Astrocyte of the spinal cord (primary cell): ENCODE measurements around the gene CUTA.
"Not testable (repeated sequence)": the region's sequence is repeated elsewhere in the genome, so short reads cannot be mapped to it uniquely, and the experiment has no call there.

Experiments
- DNase-seq: peaks from one replicate; pipeline ENCODE4 v3.0.0; 2011; ENCODE audit warnings: low read depth, low spot score
- H3K4me3 ChIP-seq: 2 replicates; pipeline ENCODE4 v1.5.1; 2011; ENCODE audit warnings: low read depth, mild to moderate bottlenecking, low read length, moderate library complexity
- in situ Hi-C: cut with HindIII; loops from 2 replicates; pipeline ENCODE4 v1.10.0; 2017; ENCODE audit warnings: low sequenced_read_pairs
- TF ChIP-seq, protein P1 (sequence below): IDR thresholded peaks from 2 replicates; pipeline ENCODE4 v1.5.1; 2012; ENCODE audit warnings: low read depth, mild to moderate bottlenecking, low read length, inconsistent platforms

The CUTA gene

GRCh38 chr6:33377171-33377570, 40.7 kb downstream of the CUTA start:
- H3K4me3 ChIP-seq: no peak overlapping the region
- in situ Hi-C loops: no loop called here
- no peak for DNase-seq
- TF ChIP-seq, protein P1, sequence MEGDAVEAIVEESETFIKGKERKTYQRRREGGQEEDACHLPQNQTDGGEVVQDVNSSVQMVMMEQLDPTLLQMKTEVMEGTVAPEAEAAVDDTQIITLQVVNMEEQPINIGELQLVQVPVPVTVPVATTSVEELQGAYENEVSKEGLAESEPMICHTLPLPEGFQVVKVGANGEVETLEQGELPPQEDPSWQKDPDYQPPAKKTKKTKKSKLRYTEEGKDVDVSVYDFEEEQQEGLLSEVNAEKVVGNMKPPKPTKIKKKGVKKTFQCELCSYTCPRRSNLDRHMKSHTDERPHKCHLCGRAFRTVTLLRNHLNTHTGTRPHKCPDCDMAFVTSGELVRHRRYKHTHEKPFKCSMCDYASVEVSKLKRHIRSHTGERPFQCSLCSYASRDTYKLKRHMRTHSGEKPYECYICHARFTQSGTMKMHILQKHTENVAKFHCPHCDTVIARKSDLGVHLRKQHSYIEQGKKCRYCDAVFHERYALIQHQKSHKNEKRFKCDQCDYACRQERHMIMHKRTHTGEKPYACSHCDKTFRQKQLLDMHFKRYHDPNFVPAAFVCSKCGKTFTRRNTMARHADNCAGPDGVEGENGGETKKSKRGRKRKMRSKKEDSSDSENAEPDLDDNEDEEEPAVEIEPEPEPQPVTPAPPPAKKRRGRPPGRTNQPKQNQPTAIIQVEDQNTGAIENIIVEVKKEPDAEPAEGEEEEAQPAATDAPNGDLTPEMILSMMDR: no peak

DNA sequence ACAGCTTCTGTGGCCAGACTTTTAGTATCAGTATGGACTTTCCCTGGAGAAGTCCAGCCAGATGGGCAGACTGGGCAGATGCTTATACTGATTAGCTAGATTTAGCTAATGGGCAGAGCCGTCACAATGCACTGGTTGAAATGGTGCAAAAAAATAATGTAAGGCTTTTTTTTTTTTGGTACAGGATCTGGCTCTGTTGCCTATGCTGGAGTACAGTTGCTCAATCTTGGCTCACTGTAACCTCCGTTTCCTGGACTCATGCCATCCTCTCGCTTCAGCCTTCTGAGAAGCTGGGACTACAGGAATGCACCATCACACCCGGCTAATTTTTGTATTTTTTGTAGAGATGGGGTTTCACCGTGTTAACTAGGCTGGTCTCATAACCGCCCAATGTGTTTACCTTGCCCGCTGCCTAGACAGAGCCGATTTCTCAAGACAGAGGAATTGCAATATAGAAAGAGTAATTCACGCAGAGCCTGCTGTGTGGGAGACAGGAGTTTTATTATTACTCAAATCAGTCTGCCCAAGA, 42.7 kb downstream of the CUTA start:
- no peak overlapping the region for H3K4me3 ChIP-seq
- peak; percentile 75 for DNase-seq
- in situ Hi-C loops: no loop called here
- TF ChIP-seq, protein P1: no peak

GRCh38 chr6:33373960-33374910, 43.7 kb downstream of the CUTA start:
- in situ Hi-C loops: no loop called here
- no peak overlapping the region for H3K4me3 ChIP-seq
- DNase-seq: no peak
- TF ChIP-seq, protein P1: no peak

- TF ChIP-seq, protein P1: no peak
- in situ Hi-C loops: no loop called here
- no peak overlapping the region for H3K4me3 ChIP-seq
- DNase-seq: no peak
Observed at GRCh38 chr6:33372526-33373123, 45.3 kb downstream of the CUTA start.

GRCh38 chr6:33371901-33372300, 46.0 kb downstream of the CUTA start:
- in situ Hi-C loops, H3K4me3 ChIP-seq, DNase-seq: not testable (repeated sequence)

DNA sequence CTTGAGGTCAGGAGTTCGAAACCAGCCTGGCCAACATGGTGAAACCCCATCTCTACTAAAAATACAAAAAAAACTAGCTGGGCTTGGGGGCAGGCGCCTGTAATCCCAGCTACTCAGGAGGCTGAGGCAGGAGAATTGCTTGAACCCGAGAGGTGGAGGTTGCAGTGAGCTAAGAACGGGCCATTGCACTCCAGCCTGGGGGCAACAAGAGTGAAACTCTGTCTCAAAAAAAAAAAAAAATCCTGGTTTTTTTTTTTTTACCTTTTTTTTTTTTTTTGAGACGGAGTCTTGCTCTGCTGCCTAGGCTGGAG, 50.2 kb downstream of the CUTA start:
- H3K4me3 ChIP-seq, DNase-seq, in situ Hi-C loops: not testable (repeated sequence)

GRCh38 chr6:33367009-33367714, 50.7 kb downstream of the CUTA start:
- H3K4me3 ChIP-seq: no peak overlapping the region
- in situ Hi-C loops: no loop called here
- no peak for DNase-seq
- TF ChIP-seq, protein P1: no peak
